ENCODE measurements around the gene SAYSD1.

The SAYSD1 gene

GRCh38 chr6:39073471-39074355, 41.3 kb downstream of the SAYSD1 start:
- Histone ChIP-seq H3K79me2 (ENCODE audit: insufficient read depth, low read length) (no peaks in the 10 kb centered on the region), H4K20me1 (ENCODE audit: insufficient read depth, low read length, poor library complexity, severe bottlenecking) (no peaks in the 10 kb centered on the region), H3K27me3 (ENCODE audit: insufficient read depth, low read length, poor library complexity, severe bottlenecking) (no peaks in the 10 kb centered on the region), H3F3A (ENCODE audit: low read depth) (no peaks in the 10 kb centered on the region), H3K9me2 (replicated peaks; ENCODE audit: low read depth, low read length) (no peaks in the 10 kb centered on the region), H3K9me3 (ENCODE audit: insufficient read depth, low read depth, low read length) (no peaks in the 10 kb centered on the region), H3K9ac (ENCODE audit: low read depth, low read length, poor library complexity, severe bottlenecking) (no peak overlapping the region), H3K36me3 (ENCODE audit: insufficient read depth, low read length) (no peaks in the 10 kb centered on the region), H3K4me3 (ENCODE audit: low read length, poor library complexity, severe bottlenecking) (no peak overlapping the region), H3K4me2 (ENCODE audit: low read depth, low read length, poor library complexity, severe bottlenecking) (no peak overlapping the region), H2AFZ (ENCODE audit: low read length) (no peak overlapping the region), H3K4me1 (ENCODE audit: insufficient read depth, low read length, poor library complexity, severe bottlenecking) (peaks cover 3% of the 10 kb centered on the region)
- no peak for TF ChIP-seq CTCF (conservative IDR thresholded peaks at IDR 0.05; ENCODE audit: low read length)
- TF ChIP-seq EZH2phosphoT487 (IDR thresholded peaks at IDR 0.05; ENCODE audit: borderline replicate concordance) = no peak

GRCh38 chr6:39072830-39073229, 42.2 kb downstream of the SAYSD1 start:
- H3K9ac ChIP-seq (ENCODE audit: low read depth, low read length, poor library complexity, severe bottlenecking) = no peak overlapping the region
- no peak overlapping the region for H3K4me2 ChIP-seq (ENCODE audit: low read depth, low read length, poor library complexity, severe bottlenecking)
- H3F3A ChIP-seq (ENCODE audit: low read depth) = no peaks in the 10 kb centered on the region
- H3K4me1 ChIP-seq (ENCODE audit: insufficient read depth, low read length, poor library complexity, severe bottlenecking) = peaks cover 3% of the 10 kb centered on the region
- H3K27me3 ChIP-seq (ENCODE audit: insufficient read depth, low read length, poor library complexity, severe bottlenecking) = no peaks in the 10 kb centered on the region
- H3K9me3 ChIP-seq (ENCODE audit: insufficient read depth, low read depth, low read length) = no peaks in the 10 kb centered on the region
- no peaks in the 10 kb centered on the region for H3K9me2 ChIP-seq (replicated peaks; ENCODE audit: low read depth, low read length)
- no peak for TF ChIP-seq CTCF (conservative IDR thresholded peaks at IDR 0.05; ENCODE audit: low read length)
- no peak for TF ChIP-seq EZH2phosphoT487 (IDR thresholded peaks at IDR 0.05; ENCODE audit: borderline replicate concordance)
- H2AFZ ChIP-seq (ENCODE audit: low read length) = no peak overlapping the region
- no peaks in the 10 kb centered on the region for H3K79me2 ChIP-seq (ENCODE audit: insufficient read depth, low read length)
- H3K4me3 ChIP-seq (ENCODE audit: low read length, poor library complexity, severe bottlenecking) = no peak overlapping the region
- no peaks in the 10 kb centered on the region for H4K20me1 ChIP-seq (ENCODE audit: insufficient read depth, low read length, poor library complexity, severe bottlenecking)
- no peaks in the 10 kb centered on the region for H3K36me3 ChIP-seq (ENCODE audit: insufficient read depth, low read length)

- H3F3A ChIP-seq (ENCODE audit: low read depth) = no peaks in the 10 kb centered on the region
These were observed 46.6 kb downstream of the SAYSD1 start for GRCh38 chr6:39068391-39068790.

More at GRCh38 chr6:39068391-39068790, 46.6 kb downstream of the SAYSD1 start:
- Histone ChIP-seq H2AFZ (ENCODE audit: low read length) (no peak overlapping the region), H3K36me3 (ENCODE audit: insufficient read depth, low read length) (no peaks in the 10 kb centered on the region), H3K4me3 (ENCODE audit: low read length, poor library complexity, severe bottlenecking) (no peak overlapping the region), H3K9ac (ENCODE audit: low read depth, low read length, poor library complexity, severe bottlenecking) (no peak overlapping the region), H3K4me1 (ENCODE audit: insufficient read depth, low read length, poor library complexity, severe bottlenecking) (no peaks in the 10 kb centered on the region), H3K4me2 (ENCODE audit: low read depth, low read length, poor library complexity, severe bottlenecking) (no peak overlapping the region), H3K9me3 (ENCODE audit: insufficient read depth, low read depth, low read length) (no peaks in the 10 kb centered on the region), H4K20me1 (ENCODE audit: insufficient read depth, low read length, poor library complexity, severe bottlenecking) (no peaks in the 10 kb centered on the region), H3K27me3 (ENCODE audit: insufficient read depth, low read length, poor library complexity, severe bottlenecking) (no peaks in the 10 kb centered on the region), H3K9me2 (replicated peaks; ENCODE audit: low read depth, low read length) (no peaks in the 10 kb centered on the region), H3K79me2 (ENCODE audit: insufficient read depth, low read length) (no peaks in the 10 kb centered on the region)
- TF ChIP-seq CTCF (conservative IDR thresholded peaks at IDR 0.05; ENCODE audit: low read length) = no peak
- TF ChIP-seq EZH2phosphoT487 (IDR thresholded peaks at IDR 0.05; ENCODE audit: borderline replicate concordance) = no peak
